ENCODE data around the gene CPXM1.

CPXM1 gene

GRCh38 chr20:2747676-2748235, 52.7 kb downstream of the CPXM1 start:
- ChIA-PET CTCF (no interaction called here), POLR2A (no interaction called here)
- no peak for DNase-seq (ENCODE audit: extremely low spot score)
- TF ChIP-seq CTCF (IDR thresholded peaks at IDR 0.05; ENCODE audit: control extremely low read depth, extremely low read depth, low read depth, missing control alignments), result no peak

GRCh38 chr20:2746636-2747265, 53.7 kb downstream of the CPXM1 start:
- ChIA-PET POLR2A (no interaction called here), CTCF (interaction anchor here (1.2 kb wide), 1 partner anchor 9 kb away, joined by 3 read pairs; no protein-coding TSS in a partner anchor)
- no peak for TF ChIP-seq CTCF (IDR thresholded peaks at IDR 0.05; ENCODE audit: control extremely low read depth, extremely low read depth, low read depth, missing control alignments)
- no peak for DNase-seq (ENCODE audit: extremely low spot score)

- CTCF ChIA-PET, result interaction anchor here (1.2 kb wide), 1 partner anchor 10 kb away, joined by 3 read pairs; no protein-coding TSS in a partner anchor
- no peak for TF ChIP-seq CTCF (IDR thresholded peaks at IDR 0.05; ENCODE audit: control extremely low read depth, extremely low read depth, low read depth, missing control alignments)
- POLR2A ChIA-PET, result no interaction called here
- DNase-seq (ENCODE audit: extremely low spot score), result no peak
Observed at GRCh38 chr20:2745936-2746635, 54.3 kb downstream of the CPXM1 start.

GRCh38 chr20:2745060-2745910, 55.1 kb downstream of the CPXM1 start:
- DNase-seq (ENCODE audit: extremely low spot score), result no peak
- ChIA-PET CTCF (interaction anchor here (1.5 to 2.2 kb wide), 2 partner anchors 8 to 19 kb away, joined by 4 to 7 read pairs; no protein-coding TSS in a partner anchor), POLR2A (no interaction called here)
- TF ChIP-seq CTCF (IDR thresholded peaks at IDR 0.05; ENCODE audit: control extremely low read depth, extremely low read depth, low read depth, missing control alignments), result no peak
